IPS-15b (cell line): ENCODE measurements around the gene PDE8A.
"Not testable (repeated sequence)": the region's sequence is repeated elsewhere in the genome, so short reads cannot be mapped to it uniquely, and the experiment has no call there.

ENCODE experiments used
- H3K27me3 ChIP-seq: one replicate; pipeline ENCODE4 v1.6.1; 2013; ENCODE audit warnings: low read length; ENCODE audit not compliant: control insufficient read depth, insufficient read depth
- H3K36me3 ChIP-seq: one replicate; pipeline ENCODE4 v1.6.1; 2013; ENCODE audit warnings: low read length; ENCODE audit not compliant: control insufficient read depth, insufficient read depth
- H3K4me1 ChIP-seq: one replicate; pipeline ENCODE4 v1.6.1; 2013; ENCODE audit warnings: mild to moderate bottlenecking, low read length; ENCODE audit not compliant: control insufficient read depth, insufficient read depth
- H3K4me3 ChIP-seq: one replicate; pipeline ENCODE4 v1.5.1; 2013; ENCODE audit warnings: low read depth, low read length
- H3K9ac ChIP-seq: one replicate; pipeline ENCODE4 v1.6.1; 2013; ENCODE audit warnings: low read depth, mild to moderate bottlenecking, low read length
- H3K9me3 ChIP-seq: one replicate; pipeline ENCODE4 v1.6.1; 2013; ENCODE audit warnings: mild to moderate bottlenecking, low read length; ENCODE audit not compliant: control insufficient read depth, insufficient read depth

PDE8A gene

DNA sequence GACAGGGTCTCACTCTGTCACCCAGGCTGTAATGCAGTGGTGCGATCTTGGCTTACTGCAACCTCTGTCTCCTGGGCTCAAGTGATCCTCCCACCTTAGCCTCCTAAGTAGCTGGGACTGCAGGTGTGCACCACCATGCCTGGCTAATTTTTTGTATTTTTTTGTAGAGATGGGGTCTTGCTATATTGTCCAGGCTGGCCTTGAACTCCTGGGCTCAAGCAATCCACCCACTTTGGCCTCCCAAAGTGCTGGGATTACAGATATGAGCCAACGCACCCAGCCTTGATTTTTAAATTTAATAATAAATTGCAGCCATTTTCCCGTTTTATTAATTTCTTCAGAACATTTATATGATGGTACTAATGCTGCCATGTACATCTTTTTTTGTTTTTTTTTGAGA, 15.6 kb downstream of the PDE8A start:
- not testable (repeated sequence) for H3K27me3 ChIP-seq, H3K4me1 ChIP-seq, H3K9ac ChIP-seq, H3K4me3 ChIP-seq, H3K9me3 ChIP-seq, H3K36me3 ChIP-seq

DNA sequence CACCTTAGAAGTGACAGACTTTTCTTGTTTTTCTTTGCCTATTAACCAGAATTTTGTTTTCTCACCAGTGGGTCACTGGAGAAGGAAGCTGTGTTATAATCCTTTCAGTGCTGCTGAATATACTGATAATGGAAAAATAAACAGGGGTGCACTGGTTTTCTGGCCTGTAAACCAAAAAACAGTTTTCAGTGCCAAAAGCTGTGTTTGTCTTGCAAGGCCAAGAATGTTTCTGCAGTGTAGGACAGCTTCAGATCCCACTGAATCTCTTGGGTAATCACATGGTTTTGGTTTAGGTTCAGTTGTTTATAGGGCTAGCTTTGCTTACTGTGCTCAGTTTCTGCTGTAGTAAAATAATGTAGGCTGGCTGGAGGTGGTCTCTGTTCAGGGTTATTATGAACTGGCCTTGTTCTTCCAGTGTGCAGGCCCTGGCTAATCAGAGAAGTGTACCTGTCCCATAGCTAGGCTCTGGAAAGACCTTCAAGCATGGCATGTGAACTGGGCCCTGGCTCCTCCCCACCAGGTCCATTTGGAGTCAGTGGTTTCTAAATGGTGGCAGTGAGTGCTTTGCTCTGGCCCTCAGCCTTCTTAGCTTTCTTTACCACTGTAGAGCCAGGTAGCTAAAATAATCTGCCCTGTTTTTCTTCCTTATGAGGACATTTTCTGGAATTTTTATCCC, 18.7 kb downstream of the PDE8A start:
- Histone ChIP-seq H3K9ac (no peak overlapping the region), H3K27me3 (no peaks in the 10 kb centered on the region), H3K4me1 (peaks cover 4% of the 10 kb centered on the region), H3K9me3 (no peaks in the 10 kb centered on the region), H3K4me3 (no peak overlapping the region), H3K36me3 (no peaks in the 10 kb centered on the region)

DNA sequence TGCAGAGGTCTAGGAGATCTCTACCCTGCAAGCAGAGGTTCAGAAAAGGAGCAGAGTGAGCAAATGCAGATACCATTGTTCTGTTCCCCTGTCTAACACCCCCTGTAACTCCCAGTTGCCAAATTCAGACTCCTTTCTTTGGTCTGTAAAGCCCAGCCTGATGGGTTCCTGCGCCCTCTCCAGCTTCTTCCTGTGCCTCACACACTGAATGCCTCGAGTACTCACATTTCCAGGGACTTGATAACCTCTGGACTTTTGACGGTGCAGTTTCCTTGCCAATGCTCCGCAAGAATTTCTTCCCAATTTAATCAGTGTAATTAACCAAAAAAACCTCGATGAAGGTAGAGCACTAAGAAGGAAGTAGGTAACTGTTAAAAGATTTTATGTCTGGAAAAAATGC, 19.3 kb downstream of the PDE8A start:
- Histone ChIP-seq H3K27me3 (no peaks in the 10 kb centered on the region), H3K4me1 (peaks cover 4% of the 10 kb centered on the region), H3K9ac (no peak overlapping the region), H3K36me3 (no peaks in the 10 kb centered on the region), H3K4me3 (no peak overlapping the region), H3K9me3 (no peaks in the 10 kb centered on the region)

DNA sequence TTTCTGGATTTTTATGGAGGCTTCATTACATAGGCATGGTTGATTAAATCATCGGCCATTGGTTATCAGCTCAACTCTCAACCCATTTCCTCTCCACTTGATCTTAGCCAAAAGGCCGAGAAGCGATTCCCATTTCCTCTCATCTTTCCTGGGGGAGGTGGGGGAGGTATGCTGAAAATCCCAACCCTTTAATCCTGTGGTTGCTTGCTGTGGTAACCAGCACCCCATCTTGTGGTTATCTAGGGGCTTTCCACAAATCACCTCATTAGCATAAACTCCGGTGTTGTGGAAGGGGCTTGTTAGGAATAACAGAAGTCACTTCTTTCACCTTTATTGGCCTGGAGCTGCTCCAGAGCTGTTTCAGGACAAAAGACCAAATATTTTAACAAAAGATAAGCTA, 20.9 kb downstream of the PDE8A start:
- H3K36me3 ChIP-seq: no peaks in the 10 kb centered on the region
- no peaks in the 10 kb centered on the region for H3K9me3 ChIP-seq

DNA sequence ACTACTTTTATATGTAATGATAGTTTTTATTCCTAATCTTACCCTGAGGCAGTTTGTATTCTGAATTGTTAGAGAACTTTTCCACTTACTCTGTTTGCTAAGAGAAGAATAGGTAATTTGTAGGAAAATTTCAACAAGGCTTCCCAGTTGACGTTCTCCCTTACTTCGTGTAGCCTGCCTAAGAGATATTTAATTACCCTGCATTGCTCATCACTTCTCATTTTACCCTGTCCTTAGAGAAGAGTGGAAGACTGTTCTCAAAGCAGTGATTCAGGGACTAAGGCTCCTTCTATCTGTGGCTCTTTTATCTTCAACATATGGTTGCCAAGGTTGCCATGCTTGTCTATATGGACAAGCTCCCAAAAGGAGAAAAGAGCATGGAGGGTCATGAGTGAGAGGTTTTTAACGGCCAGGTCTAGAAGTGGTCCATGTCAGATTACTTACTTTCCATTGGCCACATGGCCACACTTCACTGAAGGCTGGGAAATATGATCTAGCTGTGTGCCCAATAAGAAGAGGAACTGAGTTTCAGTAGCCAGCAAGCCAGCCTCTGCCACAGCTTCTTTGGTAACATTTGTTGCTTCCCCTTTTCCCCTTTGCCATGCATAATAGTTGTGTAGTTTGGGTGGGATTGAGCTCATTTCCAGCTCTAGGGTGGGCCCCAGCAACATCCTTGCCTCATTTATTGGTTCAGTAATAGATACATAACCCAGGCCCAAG, 22.1 kb downstream of the PDE8A start:
- no peaks in the 10 kb centered on the region for H3K27me3 ChIP-seq
- no peaks in the 10 kb centered on the region for H3K9me3 ChIP-seq
- no peak overlapping the region for H3K9ac ChIP-seq
- no peak overlapping the region for H3K4me3 ChIP-seq
- peaks cover 6% of the 10 kb centered on the region for H3K4me1 ChIP-seq
- H3K36me3 ChIP-seq: no peaks in the 10 kb centered on the region

More for the DNA sequence above, 20.9 kb downstream of the PDE8A start:
- Histone ChIP-seq H3K9ac (no peak overlapping the region), H3K4me1 (peaks cover 6% of the 10 kb centered on the region), H3K4me3 (no peak overlapping the region), H3K27me3 (no peaks in the 10 kb centered on the region)

DNA sequence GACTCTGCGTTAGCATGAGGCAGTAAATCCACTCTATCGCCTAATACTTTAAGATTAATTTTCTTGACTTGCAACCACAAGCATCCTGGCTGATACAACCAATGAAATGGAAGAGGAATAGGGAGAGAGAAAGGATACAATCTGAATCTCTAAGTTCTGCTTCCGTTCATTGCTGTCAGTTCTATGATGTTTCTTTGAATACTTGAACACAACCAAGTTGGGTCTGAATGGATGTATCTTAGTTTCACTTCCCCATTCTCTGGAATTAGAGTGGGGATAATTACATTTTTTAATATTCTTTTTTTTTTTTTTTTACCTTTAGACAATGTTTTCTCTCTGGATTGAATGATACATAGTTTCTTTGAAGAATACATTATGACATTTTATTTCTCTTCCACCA, 22.9 kb downstream of the PDE8A start:
- H3K36me3 ChIP-seq: no peaks in the 10 kb centered on the region
- peaks cover 6% of the 10 kb centered on the region for H3K4me1 ChIP-seq
- no peak overlapping the region for H3K9ac ChIP-seq
- no peaks in the 10 kb centered on the region for H3K9me3 ChIP-seq
- no peak overlapping the region for H3K4me3 ChIP-seq
- H3K27me3 ChIP-seq: no peaks in the 10 kb centered on the region

DNA sequence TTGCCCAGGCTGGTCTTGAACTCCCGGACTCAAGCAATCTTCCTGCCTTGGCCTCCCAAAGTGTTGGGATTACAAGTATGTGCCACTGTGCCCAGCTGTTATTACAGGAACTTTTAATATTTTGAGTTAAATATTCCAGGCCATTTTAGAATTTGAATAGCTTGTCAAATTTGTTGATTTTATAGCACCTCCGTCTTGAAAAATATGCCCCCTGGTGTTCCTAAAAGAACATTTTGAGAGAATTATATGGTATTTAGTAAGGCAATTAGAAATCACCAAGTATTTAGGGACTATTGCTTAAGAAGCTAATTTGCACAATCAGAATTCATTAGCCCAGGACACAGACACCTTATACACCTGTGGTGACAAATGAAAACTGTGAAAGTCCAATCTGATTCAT, 23.7 kb downstream of the PDE8A start:
- no peak overlapping the region for H3K4me3 ChIP-seq
- no peak overlapping the region for H3K9ac ChIP-seq
- peaks cover 6% of the 10 kb centered on the region for H3K4me1 ChIP-seq
- no peaks in the 10 kb centered on the region for H3K27me3 ChIP-seq
- H3K9me3 ChIP-seq: no peaks in the 10 kb centered on the region
- H3K36me3 ChIP-seq: no peaks in the 10 kb centered on the region

DNA sequence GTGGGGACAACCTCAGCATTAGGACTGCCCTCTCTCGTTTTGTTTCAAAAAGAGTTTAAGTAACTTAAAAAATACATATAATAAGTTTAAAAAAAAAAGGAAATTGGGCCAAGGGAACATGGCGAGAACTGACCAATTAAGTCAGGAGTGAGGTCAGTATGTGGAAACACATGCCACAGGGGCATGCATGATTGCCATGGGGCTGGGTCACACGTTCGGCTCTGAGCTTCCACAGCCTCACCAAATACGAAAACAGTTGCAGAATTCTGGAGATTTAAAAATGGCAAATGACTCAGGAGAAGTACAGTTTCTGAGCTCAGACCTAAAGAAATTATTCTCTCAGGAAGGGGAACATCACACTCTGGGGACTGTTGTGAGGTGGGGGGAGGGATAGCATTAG, 24.1 kb downstream of the PDE8A start:
- H3K36me3 ChIP-seq: no peaks in the 10 kb centered on the region
- H3K9me3 ChIP-seq: no peaks in the 10 kb centered on the region
- H3K4me3 ChIP-seq: no peak overlapping the region
- peaks cover 6% of the 10 kb centered on the region for H3K4me1 ChIP-seq
- H3K27me3 ChIP-seq: no peaks in the 10 kb centered on the region
- H3K9ac ChIP-seq: no peak overlapping the region

DNA sequence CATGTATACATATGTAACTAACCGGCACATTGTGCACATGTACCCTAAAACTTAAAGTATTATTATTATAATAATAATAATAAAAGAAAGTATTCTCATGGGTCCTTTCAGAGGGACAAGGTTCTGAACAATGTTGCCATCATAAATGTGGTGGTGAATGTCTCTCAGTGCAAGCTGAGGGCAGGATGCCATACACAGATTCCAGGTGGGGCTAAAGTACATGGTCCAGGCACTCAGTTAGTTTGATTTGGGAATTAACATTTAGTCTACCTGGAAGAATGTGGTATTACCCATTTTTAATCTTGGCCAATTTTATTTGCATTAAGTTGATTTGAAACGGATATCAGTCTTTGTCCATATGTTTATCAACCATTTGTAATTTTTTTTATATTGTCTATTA, 24.5 kb downstream of the PDE8A start:
- Histone ChIP-seq H3K36me3 (no peaks in the 10 kb centered on the region), H3K9ac (no peak overlapping the region), H3K4me1 (peaks cover 6% of the 10 kb centered on the region), H3K9me3 (no peaks in the 10 kb centered on the region), H3K4me3 (no peak overlapping the region), H3K27me3 (no peaks in the 10 kb centered on the region)

DNA sequence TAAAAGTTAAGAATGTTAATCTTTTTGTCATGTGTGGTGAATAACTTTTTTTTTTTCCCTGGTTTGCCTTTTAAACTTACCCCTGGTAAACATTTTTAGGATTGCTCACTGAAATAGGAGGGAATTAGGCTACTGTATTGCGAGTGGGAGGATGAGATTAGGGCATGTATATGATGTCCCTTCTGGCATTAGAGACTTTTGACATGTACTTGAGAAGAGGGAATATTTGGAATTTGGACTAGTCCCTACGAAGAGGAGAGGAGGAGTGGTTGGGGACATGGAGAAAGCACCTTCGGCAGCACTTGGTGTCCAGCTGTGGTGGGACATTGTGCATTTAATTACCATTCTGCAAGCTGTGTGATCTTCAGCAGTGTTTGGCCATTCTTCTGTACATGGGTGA, 25.0 kb downstream of the PDE8A start:
- H3K4me1 ChIP-seq: peaks cover 6% of the 10 kb centered on the region
- H3K36me3 ChIP-seq: no peaks in the 10 kb centered on the region
- H3K9ac ChIP-seq: no peak overlapping the region
- H3K9me3 ChIP-seq: no peaks in the 10 kb centered on the region
- no peak overlapping the region for H3K4me3 ChIP-seq
- H3K27me3 ChIP-seq: no peaks in the 10 kb centered on the region

DNA sequence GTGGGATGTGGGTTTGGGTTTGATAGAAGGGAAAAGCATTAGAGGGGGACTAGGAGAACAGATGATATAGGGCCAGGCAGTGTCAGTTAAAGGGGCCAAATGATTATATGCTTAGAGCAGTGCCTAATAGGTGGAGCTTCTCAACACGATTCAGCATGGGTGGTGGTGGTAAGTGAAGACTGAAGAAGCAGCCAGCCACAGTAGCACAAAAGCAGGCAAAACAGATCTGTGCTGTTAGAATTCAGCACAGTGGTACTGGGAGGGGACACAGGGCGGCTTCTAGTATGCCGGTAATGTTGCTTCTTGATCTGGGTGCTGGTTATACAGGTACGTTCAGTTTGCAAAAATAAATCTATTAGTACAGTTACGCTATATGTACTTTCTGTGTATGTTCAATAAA, 25.5 kb downstream of the PDE8A start:
- Histone ChIP-seq H3K4me1 (peaks cover 6% of the 10 kb centered on the region), H3K36me3 (no peaks in the 10 kb centered on the region), H3K9ac (no peak overlapping the region), H3K9me3 (no peaks in the 10 kb centered on the region), H3K27me3 (no peaks in the 10 kb centered on the region), H3K4me3 (no peak overlapping the region)

DNA sequence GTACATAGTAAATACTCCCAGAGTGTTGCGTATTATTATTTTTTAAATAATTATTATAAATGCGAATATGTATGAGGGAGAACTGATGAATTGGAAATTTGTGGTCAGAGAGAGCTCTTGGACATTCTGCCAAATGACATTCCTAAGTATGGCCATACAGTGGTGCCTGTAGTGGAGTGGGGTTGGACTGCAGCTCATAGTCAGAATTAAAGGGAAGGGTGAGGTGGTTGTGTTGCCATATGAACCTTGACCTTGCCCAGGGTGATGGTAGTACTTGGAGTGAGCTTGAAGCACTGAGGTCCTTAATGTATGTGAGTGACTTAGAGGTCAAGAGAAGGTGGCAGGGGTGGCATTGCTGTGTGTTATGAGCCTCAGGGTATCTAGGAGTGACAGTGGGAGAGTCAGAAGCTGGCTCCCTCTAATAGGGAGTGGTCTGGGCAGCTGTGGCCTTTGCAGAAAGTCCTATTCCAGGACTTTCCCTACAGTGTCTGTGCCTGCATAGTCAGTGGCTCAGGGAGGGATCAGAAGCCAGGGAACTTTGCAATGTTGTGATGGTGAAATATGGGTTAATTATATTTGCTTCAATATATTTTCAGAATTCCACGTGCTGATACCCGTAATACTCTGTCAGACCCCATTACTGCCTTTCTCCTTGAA, 26.2 kb downstream of the PDE8A start:
- Histone ChIP-seq H3K4me3 (no peak overlapping the region), H3K4me1 (peaks cover 2% of the 10 kb centered on the region), H3K27me3 (no peaks in the 10 kb centered on the region), H3K9ac (no peak overlapping the region), H3K36me3 (no peaks in the 10 kb centered on the region), H3K9me3 (no peaks in the 10 kb centered on the region)
